Stimulated activated CD8-positive, alpha-beta memory T cell treated with anti-CD3 and anti-CD28 coated beads, Interleukin-2, amount 100 ng/mL, for 48 hours (primary cell): Measurements from ENCODE around the gene TIMM21.
A peak's percentile ranks its signal among the peaks of the same experiment; 100 is the strongest.

ENCODE experiments used
- DNase-seq, 2 donors: peaks; one replicate each; pipeline ENCODE4 v3.0.0-alpha.2; 2020; ENCODE audit warnings: low read depth in 2 of 2

TIMM21 gene

DNA sequence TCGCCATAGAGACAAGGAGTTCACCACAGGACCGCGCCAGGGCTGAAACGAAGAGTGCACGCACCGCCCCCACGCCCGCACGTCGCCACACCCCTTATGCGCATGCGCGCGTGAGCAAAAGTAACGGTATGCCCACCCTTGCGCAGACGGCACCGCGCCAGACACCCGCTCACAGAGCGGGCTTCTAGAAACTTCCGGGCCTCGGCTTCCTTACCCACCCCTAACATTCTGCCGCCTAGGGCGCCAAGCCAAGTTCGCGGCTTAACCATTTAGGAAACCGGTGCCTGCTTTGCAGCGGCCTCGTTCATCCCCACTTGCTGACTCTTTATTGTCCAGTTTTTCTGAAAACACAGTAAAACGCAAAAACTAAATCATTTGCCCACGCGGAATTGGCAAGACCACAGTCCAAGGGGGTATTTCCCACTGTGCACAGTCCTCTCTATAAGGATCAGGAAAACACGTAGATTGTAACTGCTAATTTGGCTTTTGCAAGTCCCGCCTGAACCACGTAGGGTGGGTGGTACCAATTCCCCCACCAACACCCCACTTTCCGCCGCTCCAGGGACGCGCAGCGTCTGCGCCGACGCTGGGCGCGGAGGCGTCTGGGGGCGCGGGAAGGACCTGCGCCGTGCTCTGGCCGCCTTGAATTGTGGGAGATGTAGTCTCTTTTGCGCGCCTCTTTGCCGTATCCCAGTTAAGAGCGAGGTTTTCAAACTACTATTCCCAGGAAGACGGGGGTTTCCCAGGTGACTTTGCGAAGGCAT is at the start of gene TIMM21, which contains the start of gene FBXO15:
TIMM21 (plus strand) TSS at position 745 of the 764 bp plus-strand sequence. CDS start 286 bp downstream, outside the sequence.
FBXO15 (minus strand) TSS at position 56 of the 764 bp plus-strand sequence; CDS start at position 7, 49 bp downstream.
- peak; percentile 95 to 97 for DNase-seq

GRCh38 chr18:74108460-74108859 is 39.9 kb upstream of the TIMM21 start:
- no peak for DNase-seq

DNA sequence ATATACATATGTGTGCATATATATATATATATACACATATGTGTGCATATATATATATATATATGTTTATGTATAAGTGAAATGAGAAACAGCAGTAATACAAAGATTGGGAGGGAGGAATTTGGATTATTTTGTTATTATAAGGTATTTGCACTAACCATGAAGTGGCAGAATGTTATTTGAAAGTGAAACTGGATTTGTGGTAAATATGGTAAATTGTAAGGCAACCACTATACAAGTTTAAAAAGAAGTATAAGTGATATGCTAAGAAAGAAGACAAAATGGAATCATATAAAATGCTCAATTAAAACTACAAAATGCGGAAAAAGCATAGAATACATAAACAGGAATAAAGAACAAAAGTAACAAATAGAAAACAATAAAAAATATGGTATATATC is 38.2 kb upstream of the TIMM21 start:
- no peak for DNase-seq

DNA sequence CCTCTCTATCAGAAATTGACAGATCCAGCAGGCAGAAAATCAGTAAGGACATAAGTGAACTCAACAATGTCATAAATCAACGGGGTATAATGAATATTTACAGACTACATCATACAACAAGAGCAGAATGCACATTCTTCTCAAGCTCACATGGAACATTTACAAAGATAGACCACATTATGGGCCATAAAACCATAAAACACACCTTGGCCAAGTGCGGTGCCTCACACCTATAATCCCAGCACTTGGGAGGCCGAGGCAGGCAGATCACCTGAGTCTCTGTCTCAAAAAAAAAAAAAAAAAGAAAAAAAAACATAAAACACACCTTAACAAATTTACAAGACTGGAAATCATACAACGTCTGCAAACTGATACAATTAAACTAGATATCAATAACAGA is 37.3 kb upstream of the TIMM21 start:
- DNase-seq = no peak

GRCh38 chr18:74113711-74114110 is 34.6 kb upstream of the TIMM21 start:
- no peak for DNase-seq

GRCh38 chr18:74114116-74114515 is 34.2 kb upstream of the TIMM21 start:
- DNase-seq = no peak

GRCh38 chr18:74115046-74115445 is 33.3 kb upstream of the TIMM21 start:
- no peak for DNase-seq

DNA sequence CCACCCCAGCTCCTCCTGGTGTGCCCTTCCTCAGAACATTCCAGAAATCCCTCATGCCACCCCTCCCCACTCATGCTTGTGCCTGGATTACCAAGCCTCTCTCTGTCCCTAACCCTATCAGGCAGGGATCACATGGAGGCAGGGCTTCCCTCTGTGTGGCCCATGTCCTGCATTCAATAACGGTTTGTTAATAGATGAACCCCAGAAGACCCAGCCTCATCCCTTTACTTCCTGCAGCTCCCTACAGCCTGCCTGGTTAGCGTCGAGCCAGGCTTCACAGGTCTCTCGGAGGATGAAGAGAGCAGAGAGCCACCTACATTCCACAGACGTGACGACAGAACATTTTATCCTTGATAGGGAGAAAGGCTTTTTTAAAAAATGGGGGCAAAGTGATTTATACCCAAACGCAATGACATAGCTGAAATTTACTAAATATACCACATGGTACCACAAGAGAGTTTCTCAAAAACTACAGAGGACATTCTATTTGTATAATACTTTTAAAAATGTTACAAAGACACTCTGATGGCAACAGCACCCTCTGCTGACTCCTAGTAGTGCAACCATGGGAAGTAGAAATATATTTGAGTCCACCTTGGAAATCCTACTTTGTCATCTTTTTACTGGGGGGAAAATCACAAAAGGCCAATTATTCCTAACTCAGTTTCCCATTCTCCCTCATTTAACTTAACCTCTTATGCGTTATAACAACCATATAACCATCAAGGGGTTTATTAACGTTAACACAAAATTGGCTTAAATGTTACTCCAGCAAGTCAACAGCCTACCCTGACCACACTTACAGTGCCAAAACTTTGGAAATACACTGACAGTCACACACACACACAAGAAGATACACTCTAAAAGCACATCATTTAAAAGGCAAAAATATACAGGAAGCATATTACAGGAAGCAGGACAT is 31.4 kb upstream of the TIMM21 start:
- no peak for DNase-seq

- DNase-seq = no peak
Observed at GRCh38 chr18:74123200-74123599, 25.1 kb upstream of the TIMM21 start.

DNA sequence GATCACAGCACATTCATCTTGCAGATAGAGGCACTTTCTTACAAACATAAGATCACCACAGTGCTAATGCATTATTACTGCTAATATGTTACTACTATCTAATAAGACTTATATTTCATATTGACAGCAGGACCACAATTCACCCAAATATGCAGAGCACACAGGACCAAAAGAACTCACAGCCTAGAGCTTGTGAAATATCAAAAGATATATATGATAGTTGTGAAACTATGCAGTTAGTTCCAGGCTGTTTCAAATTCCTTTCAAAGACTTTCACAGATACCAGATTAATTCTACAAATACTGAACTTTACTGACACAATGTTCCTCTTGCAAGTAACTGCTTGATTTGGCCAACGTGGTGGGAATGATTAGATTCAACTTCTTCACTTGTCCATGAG is 23.7 kb upstream of the TIMM21 start:
- DNase-seq = no peak

GRCh38 chr18:74126684-74127655 is 21.4 kb upstream of the TIMM21 start:
- DNase-seq = no peak

- no peak for DNase-seq
Observed at GRCh38 chr18:74128159-74128558, 20.2 kb upstream of the TIMM21 start.

GRCh38 chr18:74131124-74131523 is 17.2 kb upstream of the TIMM21 start:
- no peak for DNase-seq

DNA sequence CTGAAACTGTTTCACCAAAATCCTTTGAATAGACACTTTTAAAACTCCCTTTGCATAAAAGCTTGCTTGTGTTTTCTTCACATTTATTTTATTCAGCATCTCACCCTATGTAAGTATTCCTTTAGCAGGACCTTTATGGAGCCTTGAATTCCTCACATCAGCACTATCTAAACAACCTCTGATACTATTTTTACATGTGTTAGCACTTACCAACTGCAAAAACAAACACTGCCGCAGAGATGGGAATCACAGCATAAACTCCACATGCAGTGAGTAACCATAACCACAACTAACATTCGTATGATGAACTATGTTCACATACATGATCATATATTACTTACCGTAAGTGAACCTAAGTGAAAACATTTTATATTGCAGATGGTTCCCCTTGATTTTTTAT is 16.1 kb upstream of the TIMM21 start:
- no peak for DNase-seq

GRCh38 chr18:74137920-74138538 is 10.3 kb upstream of the TIMM21 start:
- no peak for DNase-seq

GRCh38 chr18:74139411-74139810 is 8.9 kb upstream of the TIMM21 start:
- DNase-seq = no peak

DNA sequence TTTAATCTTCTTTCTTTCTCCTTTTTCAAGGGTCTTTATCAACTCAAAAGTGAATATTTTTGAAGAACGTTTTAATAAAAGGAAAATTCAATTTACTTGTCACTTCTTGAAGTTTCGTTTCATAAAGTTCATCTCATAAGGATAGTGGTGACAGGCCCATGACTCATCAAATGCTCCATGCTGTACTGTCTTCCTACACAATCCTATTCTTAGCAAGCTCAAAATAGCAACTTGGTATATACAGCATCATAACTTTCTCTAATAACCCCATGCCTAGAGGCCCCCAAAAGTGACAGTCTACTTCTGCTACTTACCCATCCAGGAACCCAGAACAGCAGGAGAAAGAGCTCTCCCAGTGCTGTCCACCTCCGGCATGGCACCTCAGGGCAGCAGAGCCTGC is 8.4 kb upstream of the TIMM21 start:
- DNase-seq = no peak

DNA sequence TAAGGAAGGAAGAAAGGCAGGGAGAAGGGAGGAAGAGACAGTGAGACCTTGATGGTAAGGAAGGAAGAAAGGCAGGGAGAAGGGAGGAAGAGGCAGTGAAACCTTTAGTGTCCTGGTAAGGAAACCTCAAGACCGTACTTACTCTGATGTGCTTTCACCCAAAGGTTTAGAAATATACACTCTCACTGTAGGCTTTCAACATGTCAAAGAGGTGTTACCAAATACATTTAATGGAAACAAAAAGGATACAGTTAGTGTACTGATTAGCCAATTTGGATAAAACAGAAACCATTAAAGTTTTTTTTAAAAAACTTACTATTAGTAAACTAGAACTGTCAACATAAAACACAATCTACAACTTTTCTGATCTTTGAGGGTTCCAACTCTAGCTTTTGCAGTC is 7.7 kb upstream of the TIMM21 start:
- DNase-seq = no peak

- DNase-seq = no peak
Observed at GRCh38 chr18:74141667-74142066, 6.7 kb upstream of the TIMM21 start.

DNA sequence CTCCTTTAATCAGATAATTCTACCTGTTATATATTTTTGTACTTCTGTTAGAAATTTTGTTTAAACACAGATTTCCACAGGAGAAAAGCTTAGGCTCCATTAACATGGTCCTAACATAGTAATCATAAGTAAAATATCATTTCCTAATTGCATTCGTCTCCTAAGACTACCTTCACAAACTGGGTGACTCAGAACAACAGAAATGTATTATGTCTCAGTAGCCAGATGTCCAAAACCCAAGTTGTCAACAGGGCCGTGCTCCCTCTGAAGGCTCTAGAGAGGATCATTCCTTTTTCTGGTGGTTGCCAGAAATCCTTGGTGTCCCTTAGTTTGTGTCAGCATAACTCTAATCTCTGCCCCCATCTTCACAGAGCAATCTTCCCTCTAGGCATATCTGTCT is 6.1 kb upstream of the TIMM21 start:
- DNase-seq = no peak

DNA sequence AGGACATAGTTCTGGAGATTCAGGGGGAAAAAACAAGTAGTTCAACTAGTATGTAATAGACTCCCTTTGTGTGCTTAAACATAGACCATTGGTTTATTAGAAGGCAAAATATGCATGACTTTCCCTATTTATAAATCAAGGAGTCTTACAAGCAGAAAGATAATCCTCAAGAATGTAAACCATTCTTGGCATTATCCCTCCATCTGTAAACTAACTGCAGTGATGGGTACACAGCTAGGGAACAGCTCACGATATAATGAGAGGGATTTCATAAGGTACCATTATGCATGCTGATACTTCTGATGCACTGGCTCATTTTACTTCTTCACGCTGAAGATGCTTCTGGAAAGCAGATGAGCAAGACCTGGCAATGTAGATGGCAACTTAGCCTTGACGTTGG is 1.6 kb upstream of the TIMM21 start:
- DNase-seq = no peak
